ENCODE results near the gene SMIM9. TPM values are rescaled to one million over a fixed set of nuclear protein-coding genes. Genes with fewer than 3 reads are reported as not detected.

SMIM9 gene
- total and polyA plus RNA-seq, 9 donors, result not detected

- Histone ChIP-seq H3K9me3 (replicated peaks; ENCODE audit: control insufficient read depth, low read depth, low read length) (no peaks in the 10 kb centered on the region), H3K4me3 (ENCODE audit: low read length) (no peak overlapping the region), H3K4me1 (ENCODE audit: control insufficient read depth, insufficient read depth, low read length) (no peaks in the 10 kb centered on the region), H3K27me3 (ENCODE audit: control insufficient read depth, insufficient read depth, low read length) (no peaks in the 10 kb centered on the region), H3K36me3 (ENCODE audit: control insufficient read depth, insufficient read depth, low read length) (no peaks in the 10 kb centered on the region), H3K27ac (ENCODE audit: low read length) (no peak overlapping the region)
- no peak for DNase-seq
- WGBS (ENCODE audit: insufficient coverage), result 92% methylated on average over 3 of the region's 13 CpGs
These were observed 50.1 kb downstream of the SMIM9 start for GRCh38 chrX:154784149-154784995.

- no peaks in the 10 kb centered on the region for H3K27me3 ChIP-seq (ENCODE audit: control insufficient read depth, insufficient read depth, low read length)
- WGBS (ENCODE audit: insufficient coverage), result 67% methylated on average over 1 of the region's 9 CpGs
- peaks cover 8% of the 10 kb centered on the region for H3K36me3 ChIP-seq (ENCODE audit: control insufficient read depth, insufficient read depth, low read length)
- no peaks in the 10 kb centered on the region for H3K4me1 ChIP-seq (ENCODE audit: control insufficient read depth, insufficient read depth, low read length)
- no peaks in the 10 kb centered on the region for H3K9me3 ChIP-seq (replicated peaks; ENCODE audit: control insufficient read depth, low read depth, low read length)
- H3K4me3 ChIP-seq (ENCODE audit: low read length), result no peak overlapping the region
- no peak overlapping the region for H3K27ac ChIP-seq (ENCODE audit: low read length)
- DNase-seq, result no peak
These were observed 53.5 kb downstream of the SMIM9 start for GRCh38 chrX:154780968-154781367.

- WGBS (ENCODE audit: insufficient coverage), result 66% methylated on average over 3 of the region's 4 CpGs
- Histone ChIP-seq H3K4me3 (ENCODE audit: low read length) (no peak overlapping the region), H3K27me3 (ENCODE audit: control insufficient read depth, insufficient read depth, low read length) (no peaks in the 10 kb centered on the region), H3K4me1 (ENCODE audit: control insufficient read depth, insufficient read depth, low read length) (no peaks in the 10 kb centered on the region), H3K9me3 (replicated peaks; ENCODE audit: control insufficient read depth, low read depth, low read length) (no peaks in the 10 kb centered on the region), H3K27ac (ENCODE audit: low read length) (no peak overlapping the region), H3K36me3 (ENCODE audit: control insufficient read depth, insufficient read depth, low read length) (peaks cover 25% of the 10 kb centered on the region)
- no peak for DNase-seq
These were observed 55.2 kb downstream of the SMIM9 start for GRCh38 chrX:154779261-154779660.

GRCh38 chrX:154776753-154777152 is 57.7 kb downstream of the SMIM9 start:
- Histone ChIP-seq H3K27me3 (ENCODE audit: control insufficient read depth, insufficient read depth, low read length) (no peaks in the 10 kb centered on the region), H3K27ac (ENCODE audit: low read length) (no peak overlapping the region), H3K4me1 (ENCODE audit: control insufficient read depth, insufficient read depth, low read length) (no peaks in the 10 kb centered on the region), H3K36me3 (ENCODE audit: control insufficient read depth, insufficient read depth, low read length) (peaks cover 31% of the 10 kb centered on the region), H3K9me3 (replicated peaks; ENCODE audit: control insufficient read depth, low read depth, low read length) (no peaks in the 10 kb centered on the region), H3K4me3 (ENCODE audit: low read length) (no peak overlapping the region)
- 71% methylated on average over 1 of the region's 2 CpGs for WGBS (ENCODE audit: insufficient coverage)
- DNase-seq, result no peak

GRCh38 chrX:154775419-154776349 is 58.8 kb downstream of the SMIM9 start:
- Histone ChIP-seq H3K36me3 (ENCODE audit: control insufficient read depth, insufficient read depth, low read length) (peaks cover 35% of the 10 kb centered on the region), H3K27ac (ENCODE audit: low read length) (no peak overlapping the region)
- WGBS (ENCODE audit: insufficient coverage), result 66% methylated on average over 9 of the region's 15 CpGs

GRCh38 chrX:154774622-154775021 is 59.8 kb downstream of the SMIM9 start:
- 79% methylated on average over 4 of the region's 5 CpGs for WGBS (ENCODE audit: insufficient coverage)
- no peak overlapping the region for H3K27ac ChIP-seq (ENCODE audit: low read length)
- H3K4me3 ChIP-seq (ENCODE audit: low read length), result no peak overlapping the region
- no peaks in the 10 kb centered on the region for H3K27me3 ChIP-seq (ENCODE audit: control insufficient read depth, insufficient read depth, low read length)
- peaks cover 40% of the 10 kb centered on the region for H3K36me3 ChIP-seq (ENCODE audit: control insufficient read depth, insufficient read depth, low read length)
- H3K9me3 ChIP-seq (replicated peaks; ENCODE audit: control insufficient read depth, low read depth, low read length), result no peaks in the 10 kb centered on the region
- no peak for DNase-seq
- H3K4me1 ChIP-seq (ENCODE audit: control insufficient read depth, insufficient read depth, low read length), result no peaks in the 10 kb centered on the region

More at GRCh38 chrX:154775419-154776349, 58.8 kb downstream of the SMIM9 start:
- no peak for DNase-seq
- H3K4me1 ChIP-seq (ENCODE audit: control insufficient read depth, insufficient read depth, low read length), result no peaks in the 10 kb centered on the region
- H3K4me3 ChIP-seq (ENCODE audit: low read length), result no peak overlapping the region
- no peaks in the 10 kb centered on the region for H3K9me3 ChIP-seq (replicated peaks; ENCODE audit: control insufficient read depth, low read depth, low read length)
- no peaks in the 10 kb centered on the region for H3K27me3 ChIP-seq (ENCODE audit: control insufficient read depth, insufficient read depth, low read length)

Other genes with a start within 250 kb of the SMIM9 start
- not detected for gene CTAG1A, start 249.5 kb downstream of the SMIM9 start, total RNA-seq
- gene CTAG1A, start 249.5 kb downstream of the SMIM9 start, polyA plus RNA-seq (ENCODE audit: insufficient read depth in 1 of 8, insufficient read length in 8 of 8, low replicate concordance in 1 of 8), result not detected
- not detected for gene CTAG1B, start 215.4 kb downstream of the SMIM9 start, total RNA-seq
- gene CTAG1B, start 215.4 kb downstream of the SMIM9 start, polyA plus RNA-seq (ENCODE audit: insufficient read depth in 1 of 8, insufficient read length in 8 of 8, low replicate concordance in 1 of 8), result not detected
- gene CTAG2, start 181.1 kb downstream of the SMIM9 start, total RNA-seq, result not detected
- gene CTAG2, start 181.1 kb downstream of the SMIM9 start, polyA plus RNA-seq (ENCODE audit: insufficient read depth in 1 of 8, insufficient read length in 8 of 8, low replicate concordance in 1 of 8), result not detected
- gene GAB3, start 83.6 kb downstream of the SMIM9 start, total RNA-seq, result 6.5 TPM
- gene GAB3, start 83.6 kb downstream of the SMIM9 start, polyA plus RNA-seq (ENCODE audit: insufficient read depth in 1 of 8, insufficient read length in 8 of 8, low replicate concordance in 1 of 8), result 1 to 10 TPM; 3.2 to 6.7 (median 5.1) TPM
- 22.8 TPM for gene DKC1, start 71.8 kb downstream of the SMIM9 start, total RNA-seq
- 10 to 100 TPM; 33.1 to 44.2 (median 38.8) TPM for gene DKC1, start 71.8 kb downstream of the SMIM9 start, polyA plus RNA-seq (ENCODE audit: insufficient read depth in 1 of 8, insufficient read length in 8 of 8, low replicate concordance in 1 of 8)
- gene MPP1, start 29.2 kb downstream of the SMIM9 start, total RNA-seq, result 16.6 TPM
- 10 to 100 TPM; 15.0 to 22.6 (median 20.5) TPM for gene MPP1, start 29.2 kb downstream of the SMIM9 start, polyA plus RNA-seq (ENCODE audit: insufficient read depth in 1 of 8, insufficient read length in 8 of 8, low replicate concordance in 1 of 8)
- 1.3 TPM for gene F8A1, start 51.7 kb upstream of the SMIM9 start, total RNA-seq
- 10 to 100 TPM in 7 of 8 donors, 1 to 10 TPM in 1; 3.6 to 19.4 (median 12.9) TPM for gene F8A1, start 51.7 kb upstream of the SMIM9 start, polyA plus RNA-seq (ENCODE audit: insufficient read depth in 1 of 8, insufficient read length in 8 of 8, low replicate concordance in 1 of 8)
- 6.4 TPM for gene F8, start 188.1 kb upstream of the SMIM9 start, total RNA-seq
- 1 to 10 TPM; 3.6 to 7.0 (median 4.7) TPM for gene F8, start 188.1 kb upstream of the SMIM9 start, polyA plus RNA-seq (ENCODE audit: insufficient read depth in 1 of 8, insufficient read length in 8 of 8, low replicate concordance in 1 of 8)
- gene FUNDC2, start 192.2 kb upstream of the SMIM9 start, total RNA-seq, result 155 TPM
- gene FUNDC2, start 192.2 kb upstream of the SMIM9 start, polyA plus RNA-seq (ENCODE audit: insufficient read depth in 1 of 8, insufficient read length in 8 of 8, low replicate concordance in 1 of 8), result 100 to 1,000 TPM; 131 to 175 (median 139) TPM
- 12.9 TPM for gene CMC4, start 236.5 kb upstream of the SMIM9 start, total RNA-seq
- gene CMC4, start 236.5 kb upstream of the SMIM9 start, polyA plus RNA-seq (ENCODE audit: insufficient read depth in 1 of 8, insufficient read length in 8 of 8, low replicate concordance in 1 of 8), result 10 to 100 TPM in 2 of 8 donors, 1 to 10 TPM in 6; 6.6 to 11.3 (median 9.2) TPM
- gene MTCP1, start 236.5 kb upstream of the SMIM9 start, total RNA-seq, result 15.6 TPM
- 10 to 100 TPM in 7 of 8 donors, 1 to 10 TPM in 1; 9.7 to 16.0 (median 12.6) TPM for gene MTCP1, start 236.5 kb upstream of the SMIM9 start, polyA plus RNA-seq (ENCODE audit: insufficient read depth in 1 of 8, insufficient read length in 8 of 8, low replicate concordance in 1 of 8)
- 9.4 TPM for gene BRCC3, start 236.8 kb upstream of the SMIM9 start, total RNA-seq
- 10 to 100 TPM; 14.0 to 18.2 (median 16.0) TPM for gene BRCC3, start 236.8 kb upstream of the SMIM9 start, polyA plus RNA-seq (ENCODE audit: insufficient read depth in 1 of 8, insufficient read length in 8 of 8, low replicate concordance in 1 of 8)

Data from muscle of leg (tissue), 11 donors.